ENCODE measurements around the gene AZIN2. TPM values are rescaled to one million over a fixed set of nuclear protein-coding genes. Genes with fewer than 3 reads are reported as not detected.
"Not testable (repeated sequence)": the region's sequence is repeated elsewhere in the genome, so short reads cannot be mapped to it uniquely, and the experiment has no call there.

Gene AZIN2
- polyA plus RNA-seq, 2 of the 4 experiments (the other 2 are of a cell fraction): 1.6 to 1.9 TPM

DNA sequence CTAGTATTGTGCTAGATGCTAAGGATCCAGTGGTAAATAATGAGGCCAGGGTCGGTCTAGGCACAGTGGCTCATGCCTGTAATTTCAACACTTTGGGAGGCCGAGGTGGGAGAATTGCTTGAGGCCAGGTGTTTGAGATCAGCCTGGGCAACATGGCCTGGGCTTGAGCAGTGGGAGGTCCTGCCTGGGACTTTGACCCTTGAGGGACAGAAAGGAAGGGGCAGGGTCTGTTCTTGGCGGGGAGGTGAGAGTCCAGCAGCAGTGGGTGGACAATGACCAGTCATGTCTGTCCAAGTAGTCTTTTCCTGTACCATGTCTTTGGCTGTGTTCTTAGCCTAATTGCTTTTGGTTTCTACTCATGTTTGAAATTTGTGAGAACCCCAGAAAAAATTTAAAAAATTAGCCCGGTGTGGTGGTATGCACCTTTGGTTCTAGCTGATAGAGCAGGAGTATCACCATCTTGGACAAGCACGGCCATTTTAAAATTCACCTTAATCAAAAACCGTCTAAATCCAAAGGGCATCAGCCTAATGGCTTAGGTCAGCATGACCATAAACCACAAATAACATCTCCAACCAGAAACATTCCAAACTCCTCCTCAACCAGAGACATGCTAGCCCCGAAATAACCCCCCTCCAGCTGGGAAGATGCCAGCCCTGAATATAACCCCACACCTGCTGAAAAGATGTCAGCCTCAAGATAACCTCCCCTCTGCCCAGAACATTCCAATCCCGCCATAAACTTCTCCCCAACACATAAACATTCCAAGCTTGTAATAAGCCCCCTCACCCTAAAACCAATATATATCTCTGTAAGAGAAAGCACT lies 37.5 kb upstream of the AZIN2 start (continued):
- TF ChIP-seq, protein P1, sequence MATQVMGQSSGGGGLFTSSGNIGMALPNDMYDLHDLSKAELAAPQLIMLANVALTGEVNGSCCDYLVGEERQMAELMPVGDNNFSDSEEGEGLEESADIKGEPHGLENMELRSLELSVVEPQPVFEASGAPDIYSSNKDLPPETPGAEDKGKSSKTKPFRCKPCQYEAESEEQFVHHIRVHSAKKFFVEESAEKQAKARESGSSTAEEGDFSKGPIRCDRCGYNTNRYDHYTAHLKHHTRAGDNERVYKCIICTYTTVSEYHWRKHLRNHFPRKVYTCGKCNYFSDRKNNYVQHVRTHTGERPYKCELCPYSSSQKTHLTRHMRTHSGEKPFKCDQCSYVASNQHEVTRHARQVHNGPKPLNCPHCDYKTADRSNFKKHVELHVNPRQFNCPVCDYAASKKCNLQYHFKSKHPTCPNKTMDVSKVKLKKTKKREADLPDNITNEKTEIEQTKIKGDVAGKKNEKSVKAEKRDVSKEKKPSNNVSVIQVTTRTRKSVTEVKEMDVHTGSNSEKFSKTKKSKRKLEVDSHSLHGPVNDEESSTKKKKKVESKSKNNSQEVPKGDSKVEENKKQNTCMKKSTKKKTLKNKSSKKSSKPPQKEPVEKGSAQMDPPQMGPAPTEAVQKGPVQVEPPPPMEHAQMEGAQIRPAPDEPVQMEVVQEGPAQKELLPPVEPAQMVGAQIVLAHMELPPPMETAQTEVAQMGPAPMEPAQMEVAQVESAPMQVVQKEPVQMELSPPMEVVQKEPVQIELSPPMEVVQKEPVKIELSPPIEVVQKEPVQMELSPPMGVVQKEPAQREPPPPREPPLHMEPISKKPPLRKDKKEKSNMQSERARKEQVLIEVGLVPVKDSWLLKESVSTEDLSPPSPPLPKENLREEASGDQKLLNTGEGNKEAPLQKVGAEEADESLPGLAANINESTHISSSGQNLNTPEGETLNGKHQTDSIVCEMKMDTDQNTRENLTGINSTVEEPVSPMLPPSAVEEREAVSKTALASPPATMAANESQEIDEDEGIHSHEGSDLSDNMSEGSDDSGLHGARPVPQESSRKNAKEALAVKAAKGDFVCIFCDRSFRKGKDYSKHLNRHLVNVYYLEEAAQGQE (IDR thresholded peaks at IDR 0.05): no peak

DNA sequence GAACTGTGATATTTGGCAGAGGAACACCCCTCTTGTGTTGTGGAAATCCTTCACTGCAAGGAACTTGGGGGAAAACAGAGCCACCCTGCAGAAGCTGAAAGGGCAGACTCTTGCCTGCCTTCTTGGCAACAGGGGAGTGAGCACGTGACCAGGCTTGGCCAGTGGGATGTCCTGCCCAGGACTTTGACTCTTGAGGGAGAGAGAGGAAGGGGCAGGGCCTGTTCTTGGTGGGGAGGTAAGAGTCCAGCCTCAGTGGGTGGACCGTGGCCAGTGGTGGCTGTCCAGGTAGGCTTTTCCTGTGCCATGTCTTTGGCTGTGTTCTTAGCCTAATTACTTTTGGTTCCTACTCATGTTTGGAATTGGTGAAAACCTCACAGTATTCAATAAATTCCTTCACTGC lies 35.7 kb upstream of the AZIN2 start:
- Histone ChIP-seq H3K4me3 (no peak overlapping the region), H3K9me3 (no peaks in the 10 kb centered on the region), H3K4me1 (peaks cover 18% of the 10 kb centered on the region; the same call in 2 of the 3 replicates), H3K4me2 (no peak overlapping the region), H3K27ac (peak overlapping the region in 1 of 2 experiments; percentile 37; a peak in 1 of 6 replicates)
- POLR2A ChIA-PET: no interaction called here
- FAIRE-seq (no peak), ATAC-seq (peak in 1 of 2 experiments; percentile 75; a peak in 3 of 6 replicates), DNase-seq (ENCODE audit: low read depth in 1 of 2, low spot score in 1 of 2) (peak in 1 of 2 experiments; percentile 29)
- CTCF ChIA-PET: interaction anchor here (0.7 to 3.6 kb wide), 2 partner anchors 9 to 83 kb away, joined by 3 to 15 read pairs; no protein-coding TSS in a partner anchor
- 5% methylated on average over 2 of the region's 2 CpGs for whole genome bisulfite sequencing (ENCODE audit: missing lambda C conversion rate)
- no peak for TF ChIP-seq BHLHE40 (IDR thresholded peaks at IDR 0.05; ENCODE audit: low read depth, low read length)
- TF ChIP-seq, protein P2, sequence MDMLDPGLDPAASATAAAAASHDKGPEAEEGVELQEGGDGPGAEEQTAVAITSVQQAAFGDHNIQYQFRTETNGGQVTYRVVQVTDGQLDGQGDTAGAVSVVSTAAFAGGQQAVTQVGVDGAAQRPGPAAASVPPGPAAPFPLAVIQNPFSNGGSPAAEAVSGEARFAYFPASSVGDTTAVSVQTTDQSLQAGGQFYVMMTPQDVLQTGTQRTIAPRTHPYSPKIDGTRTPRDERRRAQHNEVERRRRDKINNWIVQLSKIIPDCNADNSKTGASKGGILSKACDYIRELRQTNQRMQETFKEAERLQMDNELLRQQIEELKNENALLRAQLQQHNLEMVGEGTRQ (IDR thresholded peaks at IDR 0.05): peak; percentile 63

DNA sequence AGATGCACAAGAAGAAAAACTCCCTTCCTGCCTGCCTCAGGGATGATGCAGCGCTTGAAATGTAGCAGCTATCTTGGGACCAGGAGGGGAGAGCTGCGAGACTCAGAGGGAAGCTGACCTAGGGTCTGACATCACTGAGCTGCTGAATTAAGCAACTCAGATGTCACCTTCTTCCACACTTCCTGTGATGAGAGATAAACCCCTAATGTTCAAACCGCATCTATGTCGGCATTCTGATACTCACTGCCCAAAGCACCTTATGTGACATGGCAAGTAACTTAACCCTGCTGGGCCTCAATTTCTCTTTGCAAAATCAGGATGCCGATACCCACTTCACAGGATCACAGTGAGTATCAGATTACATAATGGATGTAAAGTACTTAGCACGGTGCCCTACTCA lies 35.1 kb upstream of the AZIN2 start:
- WGBS (ENCODE audit: missing lambda C conversion rate): 84% methylated on average over 6 of the region's 6 CpGs
- peaks cover 24% of the 10 kb centered on the region for H3K4me1 ChIP-seq
- CTCF ChIA-PET: interaction anchor here (0.7 to 3.6 kb wide), 2 partner anchors 8 to 83 kb away, joined by 3 to 15 read pairs; no protein-coding TSS in a partner anchor
- no peak overlapping the region for H3K4me3 ChIP-seq
- H3K9me3 ChIP-seq: no peaks in the 10 kb centered on the region
- TF ChIP-seq CBX8 (IDR thresholded peaks at IDR 0.05) (no peak), CHD2 (IDR thresholded peaks at IDR 0.05; ENCODE audit: low read length, partially characterized antibody) (no peak), EHF (CRISPR knock-in tag; IDR thresholded peaks at IDR 0.05) (no peak), RNF2 (IDR thresholded peaks at IDR 0.05; ENCODE audit: borderline replicate concordance, low read depth) (no peak), MAFK (IDR thresholded peaks at IDR 0.05; ENCODE audit: partially characterized antibody) (no peak), KDM5A (IDR thresholded peaks at IDR 0.05) (no peak), JUNB (IDR thresholded peaks at IDR 0.05) (no peak), EP300 (IDR thresholded peaks at IDR 0.05) (no peak), ZC3H11A (IDR thresholded peaks at IDR 0.05) (no peak), NPAS2 (CRISPR knock-in tag; IDR thresholded peaks at IDR 0.05; ENCODE audit: borderline replicate concordance) (no peak), BHLHE40 (IDR thresholded peaks at IDR 0.05; ENCODE audit: low read depth, low read length) (no peak)
- TF ChIP-seq, protein P3, sequence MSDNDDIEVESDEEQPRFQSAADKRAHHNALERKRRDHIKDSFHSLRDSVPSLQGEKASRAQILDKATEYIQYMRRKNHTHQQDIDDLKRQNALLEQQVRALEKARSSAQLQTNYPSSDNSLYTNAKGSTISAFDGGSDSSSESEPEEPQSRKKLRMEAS (IDR thresholded peaks at IDR 0.05): no peak
- TF ChIP-seq, protein P4, sequence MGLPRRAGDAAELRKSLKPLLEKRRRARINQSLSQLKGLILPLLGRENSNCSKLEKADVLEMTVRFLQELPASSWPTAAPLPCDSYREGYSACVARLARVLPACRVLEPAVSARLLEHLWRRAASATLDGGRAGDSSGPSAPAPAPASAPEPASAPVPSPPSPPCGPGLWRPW (IDR thresholded peaks at IDR 0.05): no peak
- 0 out of 6 replicates have a peak overlapping the region, but pooled peaks of 1 of the 2 experiments have one; percentile 37 for H3K27ac ChIP-seq
- POLR2A ChIA-PET: no interaction called here
- DNase-seq (ENCODE audit: low read depth in 1 of 2, low spot score in 1 of 2) (no peak), FAIRE-seq (no peak), ATAC-seq (no peak)
- H3K4me2 ChIP-seq: no peak overlapping the region

DNA sequence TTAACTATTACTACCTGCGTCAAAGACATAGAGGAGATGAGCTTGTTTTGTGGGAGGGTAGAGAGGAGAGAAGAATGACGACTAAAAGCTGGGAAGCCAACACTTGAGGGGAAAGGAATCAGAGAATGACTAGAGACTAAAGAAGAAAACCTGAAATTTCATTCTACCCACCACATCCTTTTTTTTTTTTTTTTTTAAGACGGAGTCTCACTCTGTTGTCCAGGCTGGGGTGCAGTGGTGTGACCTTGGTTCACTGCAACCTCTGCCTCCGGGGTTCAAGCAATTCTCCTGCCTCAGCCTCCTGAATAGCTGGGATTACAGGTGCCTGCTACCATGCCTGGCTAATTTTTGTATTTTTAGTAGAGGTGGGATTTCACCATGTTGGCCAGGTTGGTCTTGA lies 34.7 kb upstream of the AZIN2 start:
- H3K4me3 ChIP-seq; FAIRE-seq; H3K9me3 ChIP-seq; POLR2A ChIA-PET; H3K27ac ChIP-seq; DNase-seq (ENCODE audit: low read depth in 1 of 2, low spot score in 1 of 2); ATAC-seq; H3K4me2 ChIP-seq: not testable (repeated sequence)
- 73% methylated on average over 4 of the region's 4 CpGs for WGBS (ENCODE audit: missing lambda C conversion rate)
- CTCF ChIA-PET: interaction anchor here (0.7 to 3.6 kb wide), 3 partner anchors 8 to 11 kb away, joined by 3 to 15 read pairs (median 7); no protein-coding TSS in a partner anchor
- H3K4me1 ChIP-seq: peaks cover 24% of the 10 kb centered on the region
